HCT116 (cell line): ENCODE results near the gene DGCR8.

Source experiments
- ATF3 ChIP-seq: IDR thresholded peaks from 2 replicates; pipeline ENCODE4 v1.6.1; 2012
- ELF1 ChIP-seq: IDR thresholded peaks from 2 replicates; pipeline ENCODE4 v1.6.1; 2012; ENCODE audit warnings: low read depth, borderline replicate concordance
- EZH2 ChIP-seq: fragments of 200-600 bp; sonication (generic); IDR thresholded peaks from 2 replicates; pipeline ENCODE4 v1.6.1; 2017; ENCODE audit warnings: antibody characterized with exemption, mixed run types
- EZH2phosphoT487 ChIP-seq: fragments of 200-600 bp; IDR thresholded peaks from 2 replicates; pipeline ENCODE4 v1.6.1; 2018; ENCODE audit warnings: antibody characterized with exemption, borderline replicate concordance
- JUND ChIP-seq: IDR thresholded peaks from 2 replicates; pipeline ENCODE4 v1.6.1; 2012
- POLR2A ChIP-seq: IDR thresholded peaks from 2 replicates; pipeline ENCODE4 v1.7.0; 2011; ENCODE audit warnings: borderline replicate concordance; ENCODE audit not compliant: insufficient read depth, insufficient read length; ENCODE audit errors: extremely low read depth
- SIN3A ChIP-seq: IDR thresholded peaks from 2 replicates; pipeline ENCODE4 v1.6.1; 2012; ENCODE audit warnings: low read depth
- SP1 ChIP-seq: IDR thresholded peaks from 2 replicates; pipeline ENCODE4 v1.6.1; 2012; ENCODE audit warnings: low read depth
- ZBTB33 ChIP-seq: IDR thresholded peaks from 2 replicates; pipeline ENCODE4 v1.6.1; 2011; ENCODE audit warnings: mild to moderate bottlenecking, low read length, moderate library complexity; ENCODE audit not compliant: insufficient replicate concordance; ENCODE audit errors: extremely low read depth
- ZNF274 ChIP-seq: fragments of 200-500 bp; sonication (Bioruptor generic); IDR thresholded peaks from 2 replicates; pipeline ENCODE4 v1.6.1; 2014; ENCODE audit warnings: mild to moderate bottlenecking, low read depth, low read length, inconsistent platforms
- TF ChIP-seq, protein P1 (sequence below), 3 experiments: fragments of 200-600 bp in 1 of 3; sonication (generic) in 1 of 3; IDR thresholded peaks in 2 of 3; conservative IDR thresholded peaks in 1 of 3; 2 replicates each; pipeline ENCODE4 v1.5.1; 2012 to 2017; ENCODE audit warnings: low read depth in 2 of 3, low read length in 2 of 3, antibody characterized with exemption in 1 of 3, borderline replicate concordance in 1 of 3, control low read depth in 1 of 3, mild to moderate bottlenecking in 1 of 3, mixed read lengths in 1 of 3, mixed run types in 1 of 3, moderate library complexity in 1 of 3; ENCODE audit not compliant: insufficient read depth in 1 of 3

GRCh38 chr22:20151276-20151588 lies 71.2 kb downstream of the DGCR8 start:
- TF ChIP-seq ELF1 (no peak), JUND (no peak), EZH2 (no peak), POLR2A (no peak), EZH2phosphoT487 (no peak), ZBTB33 (no peak), SIN3A (no peak), ZNF274 (no peak), ATF3 (no peak), SP1 (no peak)
- TF ChIP-seq, protein P1, sequence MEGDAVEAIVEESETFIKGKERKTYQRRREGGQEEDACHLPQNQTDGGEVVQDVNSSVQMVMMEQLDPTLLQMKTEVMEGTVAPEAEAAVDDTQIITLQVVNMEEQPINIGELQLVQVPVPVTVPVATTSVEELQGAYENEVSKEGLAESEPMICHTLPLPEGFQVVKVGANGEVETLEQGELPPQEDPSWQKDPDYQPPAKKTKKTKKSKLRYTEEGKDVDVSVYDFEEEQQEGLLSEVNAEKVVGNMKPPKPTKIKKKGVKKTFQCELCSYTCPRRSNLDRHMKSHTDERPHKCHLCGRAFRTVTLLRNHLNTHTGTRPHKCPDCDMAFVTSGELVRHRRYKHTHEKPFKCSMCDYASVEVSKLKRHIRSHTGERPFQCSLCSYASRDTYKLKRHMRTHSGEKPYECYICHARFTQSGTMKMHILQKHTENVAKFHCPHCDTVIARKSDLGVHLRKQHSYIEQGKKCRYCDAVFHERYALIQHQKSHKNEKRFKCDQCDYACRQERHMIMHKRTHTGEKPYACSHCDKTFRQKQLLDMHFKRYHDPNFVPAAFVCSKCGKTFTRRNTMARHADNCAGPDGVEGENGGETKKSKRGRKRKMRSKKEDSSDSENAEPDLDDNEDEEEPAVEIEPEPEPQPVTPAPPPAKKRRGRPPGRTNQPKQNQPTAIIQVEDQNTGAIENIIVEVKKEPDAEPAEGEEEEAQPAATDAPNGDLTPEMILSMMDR (IDR thresholded peaks at IDR 0.05 in 2 of 3, conservative IDR thresholded peaks at IDR 0.05 in 1 of 3; ENCODE audit: borderline replicate concordance in 1 of 3, insufficient read depth in 1 of 3, low read depth in 2 of 3, low read length in 2 of 3) = no peak
